HEK293 (cell line): ENCODE measurements around the gene PINLYP.

ENCODE experiments used
- CTCF ChIA-PET: fragments of 350-600 bp; formaldehyde crosslinking; extraction: SDS; loops from one replicate; lab custom pipeline; 2021; ENCODE audit warnings: antibody characterized with exemption; lab: Yijun Ruan, JAX
- POLR2A ChIA-PET: fragments of 300-600 bp; formaldehyde crosslinking; extraction: SDS; loops from one replicate; lab custom pipeline; 2020; ENCODE audit warnings: antibody characterized with exemption, inconsistent platforms; lab: Yijun Ruan, JAX
- H3K27ac ChIP-seq: fragments of 200-500 bp; sonication (Bioruptor generic); 2 replicates; pipeline ENCODE4 v1.5.1; 2014; ENCODE audit warnings: low read depth, low read length, control low read depth, inconsistent platforms; ENCODE audit errors: extremely low read depth
- H3K36me3 ChIP-seq, 2 experiments: fragments of 200-500 bp in 1 of 2; sonication (Bioruptor generic) in 1 of 2; 1 replicate in 1 of 2; 2 replicates in 1 of 2; pipeline ENCODE4 v1.5.1; 2014 to 2017; ENCODE audit warnings: inconsistent platforms in 2 of 2, low read length in 2 of 2; ENCODE audit not compliant: control insufficient read depth in 2 of 2, insufficient read depth in 1 of 2
- H3K4me1 ChIP-seq: fragments of 200-500 bp; sonication (Bioruptor generic); 2 replicates; pipeline ENCODE4 v1.5.1; 2014; ENCODE audit warnings: mild to moderate bottlenecking, low read length, inconsistent platforms; ENCODE audit not compliant: control insufficient read depth, insufficient read depth
- H3K4me3 ChIP-seq: 2 replicates; pipeline ENCODE4 v1.5.1; 2011; ENCODE audit warnings: low read depth, mild to moderate bottlenecking, control low read depth, low read length, moderate library complexity
- H3K9me3 ChIP-seq: fragments of 200-500 bp; sonication (Bioruptor generic); 2 replicates; pipeline ENCODE4 v1.5.1; 2014; ENCODE audit warnings: low read depth, low read length, inconsistent platforms; ENCODE audit not compliant: control insufficient read depth, insufficient read depth
- BCL11A ChIP-seq: fragments of 450-650 bp; formaldehyde crosslinking; IDR thresholded peaks from 2 replicates; pipeline ENCODE4 v1.5.1; 2016; ENCODE audit warnings: low read depth, missing biosample characterization, missing genetic modification characterization
- BCL11B ChIP-seq: fragments of 450-650 bp; formaldehyde crosslinking; IDR thresholded peaks from 2 replicates; pipeline ENCODE4 v1.5.1; 2016; ENCODE audit warnings: low read depth, missing biosample characterization, missing genetic modification characterization
- FEZF1 ChIP-seq: fragments of 450-650 bp; formaldehyde crosslinking; IDR thresholded peaks from 2 replicates; pipeline ENCODE4 v1.5.1; 2016; ENCODE audit warnings: missing biosample characterization, missing genetic modification characterization
- SP3 ChIP-seq: fragments of 450-650 bp; formaldehyde crosslinking; IDR thresholded peaks from 2 replicates; pipeline ENCODE4 v1.5.1; 2016; ENCODE audit warnings: missing biosample characterization, missing genetic modification characterization
- ZFHX2 ChIP-seq: fragments of 450-650 bp; formaldehyde crosslinking; conservative IDR thresholded peaks from 2 replicates; pipeline ENCODE4 v1.5.1; 2016; ENCODE audit warnings: missing biosample characterization, missing genetic modification characterization
- ZNF121 ChIP-seq: fragments of 450-650 bp; formaldehyde crosslinking; IDR thresholded peaks from 2 replicates; pipeline ENCODE4 v1.5.1; 2016; ENCODE audit warnings: missing biosample characterization, missing genetic modification characterization
- ZNF133 ChIP-seq: fragments of 450-650 bp; formaldehyde crosslinking; IDR thresholded peaks from 2 replicates; pipeline ENCODE4 v1.5.1; 2016; ENCODE audit warnings: missing biosample characterization, missing genetic modification characterization
- ZNF266 ChIP-seq: fragments of 450-650 bp; formaldehyde crosslinking; IDR thresholded peaks from 2 replicates; pipeline ENCODE4 v1.5.1; 2016; ENCODE audit warnings: missing biosample characterization, missing genetic modification characterization, low read depth
- ZNF473 ChIP-seq: fragments of 450-650 bp; formaldehyde crosslinking; IDR thresholded peaks from 2 replicates; pipeline ENCODE4 v1.5.1; 2017; ENCODE audit warnings: missing biosample characterization, missing genetic modification characterization
- ZNF48 ChIP-seq: fragments of 450-650 bp; formaldehyde crosslinking; IDR thresholded peaks from 2 replicates; pipeline ENCODE4 v1.5.1; 2016; ENCODE audit warnings: missing biosample characterization, missing genetic modification characterization
- ZNF843 ChIP-seq: fragments of 450-650 bp; formaldehyde crosslinking; IDR thresholded peaks from 2 replicates; pipeline ENCODE4 v1.5.1; 2016; ENCODE audit warnings: missing biosample characterization, missing genetic modification characterization
- TF ChIP-seq, protein P1 (sequence below): fragments of 450-650 bp; formaldehyde crosslinking; IDR thresholded peaks from 2 replicates; pipeline ENCODE4 v1.5.1; 2016; ENCODE audit warnings: missing biosample characterization, missing genetic modification characterization, borderline replicate concordance
- TF ChIP-seq, protein P2 (sequence below): fragments of 450-650 bp; formaldehyde crosslinking; IDR thresholded peaks from 2 replicates; pipeline ENCODE4 v1.5.1; 2016; ENCODE audit warnings: missing biosample characterization, missing genetic modification characterization
- TF ChIP-seq, protein P3 (sequence below): fragments of 450-650 bp; formaldehyde crosslinking; IDR thresholded peaks from 2 replicates; pipeline ENCODE4; 2016; ENCODE audit warnings: missing biosample characterization, missing genetic modification characterization
- TF ChIP-seq, protein P4 (sequence below): fragments of 450-650 bp; formaldehyde crosslinking; IDR thresholded peaks from 2 replicates; pipeline ENCODE4 v1.5.1; 2016; ENCODE audit warnings: missing biosample characterization, missing genetic modification characterization
- TF ChIP-seq, protein P5 (sequence below): fragments of 450-650 bp; formaldehyde crosslinking; IDR thresholded peaks from 2 replicates; pipeline ENCODE4 v1.5.1; 2016; ENCODE audit warnings: missing biosample characterization, missing genetic modification characterization

The PINLYP gene

DNA sequence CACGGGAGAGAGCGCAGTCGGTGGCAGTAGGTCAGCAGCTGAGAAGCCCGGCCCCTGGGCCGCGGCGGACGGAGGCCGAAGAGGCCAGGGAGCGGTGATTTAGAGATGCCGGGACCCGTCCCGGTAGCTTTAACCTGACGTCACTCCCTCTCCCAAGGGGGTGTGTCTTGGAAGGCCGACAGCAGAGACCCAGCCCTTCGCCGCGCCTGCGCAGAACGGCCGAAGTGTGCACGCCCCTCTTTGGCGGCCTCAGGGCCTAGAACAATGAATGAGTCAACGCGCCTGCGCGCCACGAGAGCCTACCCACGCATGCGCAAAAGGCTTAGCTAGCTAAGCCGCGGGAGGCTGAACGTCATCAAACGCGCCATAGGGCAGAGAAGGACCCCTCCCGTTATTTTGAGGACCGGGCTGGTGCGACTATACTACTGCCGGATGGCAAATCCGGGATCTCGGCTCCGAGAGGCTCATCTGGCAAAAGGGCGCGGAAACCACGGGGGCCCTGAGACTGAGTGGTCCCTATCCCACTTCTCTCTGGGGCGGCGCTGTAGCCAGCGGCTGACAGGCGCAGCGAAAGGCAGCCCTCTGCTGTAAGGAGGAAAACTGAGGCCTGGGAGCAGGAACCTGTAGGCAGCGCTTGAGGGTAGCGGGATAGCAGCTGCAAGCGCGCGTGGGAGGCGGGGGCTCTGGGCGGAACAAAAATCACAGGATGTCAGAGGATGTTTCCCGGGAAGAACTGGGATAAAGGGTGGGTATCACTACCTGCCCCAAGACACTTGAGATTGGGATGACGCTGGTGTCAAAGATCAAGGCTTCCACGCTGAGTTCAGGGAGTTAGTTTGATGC, 20.6 kb downstream of the PINLYP start, which contains the start of the genes IRGQ and ZNF576 (continued):
- no peak for TF ChIP-seq FEZF1 (tag by site-specific recombination)
- TF ChIP-seq, protein P1, sequence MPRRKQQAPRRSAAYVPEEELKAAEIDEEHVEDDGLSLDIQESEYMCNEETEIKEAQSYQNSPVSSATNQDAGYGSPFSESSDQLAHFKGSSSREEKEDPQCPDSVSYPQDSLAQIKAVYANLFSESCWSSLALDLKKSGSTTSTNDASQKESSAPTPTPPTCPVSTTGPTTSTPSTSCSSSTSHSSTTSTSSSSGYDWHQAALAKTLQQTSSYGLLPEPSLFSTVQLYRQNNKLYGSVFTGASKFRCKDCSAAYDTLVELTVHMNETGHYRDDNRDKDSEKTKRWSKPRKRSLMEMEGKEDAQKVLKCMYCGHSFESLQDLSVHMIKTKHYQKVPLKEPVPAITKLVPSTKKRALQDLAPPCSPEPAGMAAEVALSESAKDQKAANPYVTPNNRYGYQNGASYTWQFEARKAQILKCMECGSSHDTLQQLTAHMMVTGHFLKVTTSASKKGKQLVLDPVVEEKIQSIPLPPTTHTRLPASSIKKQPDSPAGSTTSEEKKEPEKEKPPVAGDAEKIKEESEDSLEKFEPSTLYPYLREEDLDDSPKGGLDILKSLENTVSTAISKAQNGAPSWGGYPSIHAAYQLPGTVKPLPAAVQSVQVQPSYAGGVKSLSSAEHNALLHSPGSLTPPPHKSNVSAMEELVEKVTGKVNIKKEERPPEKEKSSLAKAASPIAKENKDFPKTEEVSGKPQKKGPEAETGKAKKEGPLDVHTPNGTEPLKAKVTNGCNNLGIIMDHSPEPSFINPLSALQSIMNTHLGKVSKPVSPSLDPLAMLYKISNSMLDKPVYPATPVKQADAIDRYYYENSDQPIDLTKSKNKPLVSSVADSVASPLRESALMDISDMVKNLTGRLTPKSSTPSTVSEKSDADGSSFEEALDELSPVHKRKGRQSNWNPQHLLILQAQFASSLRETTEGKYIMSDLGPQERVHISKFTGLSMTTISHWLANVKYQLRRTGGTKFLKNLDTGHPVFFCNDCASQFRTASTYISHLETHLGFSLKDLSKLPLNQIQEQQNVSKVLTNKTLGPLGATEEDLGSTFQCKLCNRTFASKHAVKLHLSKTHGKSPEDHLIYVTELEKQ, result peak; percentile 62; the same call in 1 of the 2 replicates

DNA sequence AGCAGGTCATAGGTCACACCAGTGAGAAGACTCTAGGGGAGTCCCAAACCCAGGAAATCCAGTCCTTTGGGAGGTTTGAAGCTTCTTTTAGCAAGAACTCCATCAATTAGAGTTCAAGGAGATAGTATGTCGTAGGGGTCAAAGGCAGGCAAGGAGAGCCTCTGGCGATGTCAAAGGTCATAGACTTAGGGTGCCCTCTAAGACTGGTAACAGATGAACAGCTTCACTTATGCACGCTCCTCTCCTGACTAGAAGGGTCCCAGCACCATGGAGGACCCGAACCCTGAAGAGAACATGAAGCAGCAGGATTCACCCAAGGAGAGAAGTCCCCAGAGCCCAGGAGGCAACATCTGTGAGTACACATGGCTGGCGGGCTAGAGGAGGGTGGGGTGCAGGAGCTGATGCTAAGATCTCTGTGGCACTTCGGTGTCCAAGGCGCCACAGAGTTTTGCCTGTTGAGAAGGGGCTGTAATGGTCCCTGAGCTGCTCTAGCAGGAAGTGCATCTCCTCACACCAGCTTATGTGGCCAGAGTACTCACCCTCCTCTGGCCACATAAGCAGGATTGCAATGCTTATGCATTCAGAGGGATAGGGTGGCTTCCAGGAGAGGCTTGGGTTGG, 21.4 kb downstream of the PINLYP start:
- Histone ChIP-seq H3K27ac (peak overlapping the region; percentile 95), H3K9me3 (no peaks in the 10 kb centered on the region), H3K4me3 (peak overlapping the region; percentile 54), H3K4me1 (peaks cover 24% of the 10 kb centered on the region), H3K36me3 (peaks cover 54 to 73% of the 10 kb centered on the region in 2 experiments)
- ChIA-PET POLR2A (interaction anchor here (0.5 to 4.1 kb wide), 18 partner anchors 9 to 355 kb away, joined by 3 to 49 read pairs (median 10); partner anchors contain the start of genes PINLYP, SMG9, XRCC1 and ZNF221), CTCF (interaction anchor here (0.6 to 6.1 kb wide), 16 partner anchors 19 to 1346 kb away, joined by 3 to 91 read pairs (median 4); partner anchors contain the start of gene ZNF428)
- TF ChIP-seq, protein P2, sequence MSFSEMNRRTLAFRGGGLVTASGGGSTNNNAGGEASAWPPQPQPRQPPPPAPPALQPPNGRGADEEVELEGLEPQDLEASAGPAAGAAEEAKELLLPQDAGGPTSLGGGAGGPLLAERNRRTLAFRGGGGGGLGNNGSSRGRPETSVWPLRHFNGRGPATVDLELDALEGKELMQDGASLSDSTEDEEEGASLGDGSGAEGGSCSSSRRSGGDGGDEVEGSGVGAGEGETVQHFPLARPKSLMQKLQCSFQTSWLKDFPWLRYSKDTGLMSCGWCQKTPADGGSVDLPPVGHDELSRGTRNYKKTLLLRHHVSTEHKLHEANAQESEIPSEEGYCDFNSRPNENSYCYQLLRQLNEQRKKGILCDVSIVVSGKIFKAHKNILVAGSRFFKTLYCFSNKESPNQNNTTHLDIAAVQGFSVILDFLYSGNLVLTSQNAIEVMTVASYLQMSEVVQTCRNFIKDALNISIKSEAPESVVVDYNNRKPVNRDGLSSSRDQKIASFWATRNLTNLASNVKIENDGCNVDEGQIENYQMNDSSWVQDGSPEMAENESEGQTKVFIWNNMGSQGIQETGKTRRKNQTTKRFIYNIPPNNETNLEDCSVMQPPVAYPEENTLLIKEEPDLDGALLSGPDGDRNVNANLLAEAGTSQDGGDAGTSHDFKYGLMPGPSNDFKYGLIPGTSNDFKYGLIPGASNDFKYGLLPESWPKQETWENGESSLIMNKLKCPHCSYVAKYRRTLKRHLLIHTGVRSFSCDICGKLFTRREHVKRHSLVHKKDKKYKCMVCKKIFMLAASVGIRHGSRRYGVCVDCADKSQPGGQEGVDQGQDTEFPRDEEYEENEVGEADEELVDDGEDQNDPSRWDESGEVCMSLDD (tag by site-specific recombination), result peak; percentile 16; the same call in 1 of the 2 replicates
- no peak for TF ChIP-seq ZNF133
- TF ChIP-seq, protein P1, result no peak
- TF ChIP-seq, protein P3, sequence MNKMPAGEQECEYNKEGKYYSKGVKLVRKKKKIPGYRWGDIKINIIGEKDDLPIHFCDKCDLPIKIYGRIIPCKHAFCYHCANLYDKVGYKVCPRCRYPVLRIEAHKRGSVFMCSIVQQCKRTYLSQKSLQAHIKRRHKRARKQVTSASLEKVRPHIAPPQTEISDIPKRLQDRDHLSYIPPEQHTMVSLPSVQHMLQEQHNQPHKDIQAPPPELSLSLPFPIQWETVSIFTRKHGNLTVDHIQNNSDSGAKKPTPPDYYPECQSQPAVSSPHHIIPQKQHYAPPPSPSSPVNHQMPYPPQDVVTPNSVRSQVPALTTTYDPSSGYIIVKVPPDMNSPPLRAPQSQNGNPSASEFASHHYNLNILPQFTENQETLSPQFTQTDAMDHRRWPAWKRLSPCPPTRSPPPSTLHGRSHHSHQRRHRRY, result no peak
- no peak for TF ChIP-seq ZNF121
- TF ChIP-seq BCL11A, result 0 out of 2 replicates have a peak, but pooled peaks have one; percentile 51
- TF ChIP-seq ZNF48 (tag by site-specific recombination), result no peak
- TF ChIP-seq SP3 (tag by site-specific recombination), result no peak
- TF ChIP-seq, protein P4, sequence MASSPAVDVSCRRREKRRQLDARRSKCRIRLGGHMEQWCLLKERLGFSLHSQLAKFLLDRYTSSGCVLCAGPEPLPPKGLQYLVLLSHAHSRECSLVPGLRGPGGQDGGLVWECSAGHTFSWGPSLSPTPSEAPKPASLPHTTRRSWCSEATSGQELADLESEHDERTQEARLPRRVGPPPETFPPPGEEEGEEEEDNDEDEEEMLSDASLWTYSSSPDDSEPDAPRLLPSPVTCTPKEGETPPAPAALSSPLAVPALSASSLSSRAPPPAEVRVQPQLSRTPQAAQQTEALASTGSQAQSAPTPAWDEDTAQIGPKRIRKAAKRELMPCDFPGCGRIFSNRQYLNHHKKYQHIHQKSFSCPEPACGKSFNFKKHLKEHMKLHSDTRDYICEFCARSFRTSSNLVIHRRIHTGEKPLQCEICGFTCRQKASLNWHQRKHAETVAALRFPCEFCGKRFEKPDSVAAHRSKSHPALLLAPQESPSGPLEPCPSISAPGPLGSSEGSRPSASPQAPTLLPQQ, result no peak
- TF ChIP-seq ZNF266, result no peak
- TF ChIP-seq ZNF843 (tag by site-specific recombination), result no peak
- TF ChIP-seq, protein P5, sequence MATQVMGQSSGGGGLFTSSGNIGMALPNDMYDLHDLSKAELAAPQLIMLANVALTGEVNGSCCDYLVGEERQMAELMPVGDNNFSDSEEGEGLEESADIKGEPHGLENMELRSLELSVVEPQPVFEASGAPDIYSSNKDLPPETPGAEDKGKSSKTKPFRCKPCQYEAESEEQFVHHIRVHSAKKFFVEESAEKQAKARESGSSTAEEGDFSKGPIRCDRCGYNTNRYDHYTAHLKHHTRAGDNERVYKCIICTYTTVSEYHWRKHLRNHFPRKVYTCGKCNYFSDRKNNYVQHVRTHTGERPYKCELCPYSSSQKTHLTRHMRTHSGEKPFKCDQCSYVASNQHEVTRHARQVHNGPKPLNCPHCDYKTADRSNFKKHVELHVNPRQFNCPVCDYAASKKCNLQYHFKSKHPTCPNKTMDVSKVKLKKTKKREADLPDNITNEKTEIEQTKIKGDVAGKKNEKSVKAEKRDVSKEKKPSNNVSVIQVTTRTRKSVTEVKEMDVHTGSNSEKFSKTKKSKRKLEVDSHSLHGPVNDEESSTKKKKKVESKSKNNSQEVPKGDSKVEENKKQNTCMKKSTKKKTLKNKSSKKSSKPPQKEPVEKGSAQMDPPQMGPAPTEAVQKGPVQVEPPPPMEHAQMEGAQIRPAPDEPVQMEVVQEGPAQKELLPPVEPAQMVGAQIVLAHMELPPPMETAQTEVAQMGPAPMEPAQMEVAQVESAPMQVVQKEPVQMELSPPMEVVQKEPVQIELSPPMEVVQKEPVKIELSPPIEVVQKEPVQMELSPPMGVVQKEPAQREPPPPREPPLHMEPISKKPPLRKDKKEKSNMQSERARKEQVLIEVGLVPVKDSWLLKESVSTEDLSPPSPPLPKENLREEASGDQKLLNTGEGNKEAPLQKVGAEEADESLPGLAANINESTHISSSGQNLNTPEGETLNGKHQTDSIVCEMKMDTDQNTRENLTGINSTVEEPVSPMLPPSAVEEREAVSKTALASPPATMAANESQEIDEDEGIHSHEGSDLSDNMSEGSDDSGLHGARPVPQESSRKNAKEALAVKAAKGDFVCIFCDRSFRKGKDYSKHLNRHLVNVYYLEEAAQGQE (tag by site-specific recombination), result 0 out of 2 replicates have a peak, but pooled peaks have one; percentile 2
- no peak for TF ChIP-seq FEZF1 (tag by site-specific recombination)
- TF ChIP-seq ZNF473, result no peak
- peak; percentile 82; the same call in 1 of the 2 replicates for TF ChIP-seq BCL11B (tag by site-specific recombination)
- TF ChIP-seq ZFHX2 (tag by site-specific recombination), result no peak
